HAP-1 (cell line): Measurements from ENCODE around the gene AKNAD1.

Experiments used
- DNase-seq, 2 experiments: peaks; one replicate each; pipeline ENCODE4 v3.0.0-alpha.2; 2016 to 2020; ENCODE audit warnings: low spot score in 2 of 2
- H3K27me3 ChIP-seq: fragments of 250-450 bp; sonication (Bioruptor Pico); 2 replicates; pipeline ENCODE4 v1.5.1; 2020; ENCODE audit warnings: low read depth, mild to moderate bottlenecking, moderate library complexity
- H3K36me3 ChIP-seq: fragments of 250-450 bp; sonication (Bioruptor Pico); replicated peaks from 2 replicates; pipeline ENCODE4 v1.5.1; 2020; ENCODE audit warnings: mild to moderate bottlenecking
- H3K4me1 ChIP-seq: fragments of 250-450 bp; sonication (Bioruptor Pico); 2 replicates; pipeline ENCODE4 v1.5.1; 2020; ENCODE audit warnings: mild to moderate bottlenecking
- H3K4me3 ChIP-seq: fragments of 250-450 bp; sonication (Bioruptor Pico); 2 replicates; pipeline ENCODE4 v1.5.1; 2020; ENCODE audit warnings: mild to moderate bottlenecking, moderate library complexity
- H3K9me3 ChIP-seq: fragments of 250-450 bp; sonication (Bioruptor Pico); 2 replicates; pipeline ENCODE4 v1.5.1; 2020; ENCODE audit warnings: mild to moderate bottlenecking, moderate library complexity
- in situ Hi-C: fragments of 300-500 bp; cut with MboI; formaldehyde crosslinking; loops from 3 replicates; pipeline ENCODE4 v1.14.3; 2020; ENCODE audit warnings: low sequenced_read_pairs, inconsistent platforms, mixed read lengths

The AKNAD1 gene

GRCh38 chr1:108881369-108881768 is 24.5 kb upstream of the AKNAD1 start:
- Histone ChIP-seq H3K36me3 (no peaks in the 10 kb centered on the region), H3K9me3 (no peaks in the 10 kb centered on the region), H3K4me1 (peaks cover 6% of the 10 kb centered on the region), H3K27me3 (no peaks in the 10 kb centered on the region), H3K4me3 (no peak overlapping the region)
- DNase-seq = peak in 1 of 2 experiments; percentile 66
- in situ Hi-C loops = no loop called here

GRCh38 chr1:108880850-108881249 is 24.0 kb upstream of the AKNAD1 start:
- in situ Hi-C loops = no loop called here
- H3K4me3 ChIP-seq = no peak overlapping the region
- peaks cover 6% of the 10 kb centered on the region for H3K4me1 ChIP-seq
- H3K36me3 ChIP-seq = no peaks in the 10 kb centered on the region
- no peaks in the 10 kb centered on the region for H3K27me3 ChIP-seq
- no peaks in the 10 kb centered on the region for H3K9me3 ChIP-seq
- DNase-seq = no peak

GRCh38 chr1:108878678-108879077 is 21.8 kb upstream of the AKNAD1 start:
- Histone ChIP-seq H3K36me3 (no peaks in the 10 kb centered on the region), H3K9me3 (no peaks in the 10 kb centered on the region), H3K4me1 (peaks cover 6% of the 10 kb centered on the region), H3K27me3 (no peaks in the 10 kb centered on the region), H3K4me3 (no peak overlapping the region)
- DNase-seq = no peak
- in situ Hi-C loops = no loop called here

- in situ Hi-C loops = no loop called here
- H3K27me3 ChIP-seq = no peaks in the 10 kb centered on the region
These were observed 21.2 kb upstream of the AKNAD1 start for GRCh38 chr1:108878160-108878469.

GRCh38 chr1:108877348-108878159 is 20.7 kb upstream of the AKNAD1 start:
- H3K9me3 ChIP-seq = no peaks in the 10 kb centered on the region
- DNase-seq = peak in 1 of 2 experiments; percentile 39
- peak overlapping the region; percentile 72 for H3K4me3 ChIP-seq
- peaks cover 6% of the 10 kb centered on the region for H3K4me1 ChIP-seq
- H3K27me3 ChIP-seq = no peaks in the 10 kb centered on the region
- H3K36me3 ChIP-seq = no peaks in the 10 kb centered on the region
- in situ Hi-C loops = no loop called here

More at GRCh38 chr1:108878160-108878469, 21.2 kb upstream of the AKNAD1 start:
- Histone ChIP-seq H3K4me1 (peaks cover 6% of the 10 kb centered on the region), H3K36me3 (no peaks in the 10 kb centered on the region), H3K9me3 (no peaks in the 10 kb centered on the region), H3K4me3 (peak overlapping the region; percentile 72)
- no peak for DNase-seq

GRCh38 chr1:108871050-108871724 is 14.3 kb upstream of the AKNAD1 start:
- in situ Hi-C loops = no loop called here
- H3K27me3 ChIP-seq = no peaks in the 10 kb centered on the region
- no peaks in the 10 kb centered on the region for H3K4me1 ChIP-seq
- H3K36me3 ChIP-seq = no peaks in the 10 kb centered on the region
- H3K9me3 ChIP-seq = no peaks in the 10 kb centered on the region
- no peak overlapping the region for H3K4me3 ChIP-seq
- DNase-seq = no peak

- H3K36me3 ChIP-seq = no peaks in the 10 kb centered on the region
- in situ Hi-C loops = no loop called here
- no peaks in the 10 kb centered on the region for H3K27me3 ChIP-seq
- no peak for DNase-seq
- no peaks in the 10 kb centered on the region for H3K9me3 ChIP-seq
- H3K4me3 ChIP-seq = no peak overlapping the region
- H3K4me1 ChIP-seq = peaks cover 14% of the 10 kb centered on the region
These were observed 8.5 kb upstream of the AKNAD1 start for GRCh38 chr1:108865316-108865910.

- peaks cover 14% of the 10 kb centered on the region for H3K4me1 ChIP-seq
- no peaks in the 10 kb centered on the region for H3K36me3 ChIP-seq
- in situ Hi-C loops = no loop called here
- no peaks in the 10 kb centered on the region for H3K9me3 ChIP-seq
- no peaks in the 10 kb centered on the region for H3K27me3 ChIP-seq
- DNase-seq = no peak
- H3K4me3 ChIP-seq = no peak overlapping the region
These were observed 7.1 kb upstream of the AKNAD1 start for GRCh38 chr1:108863984-108864383.

GRCh38 chr1:108862698-108863477 is 6.0 kb upstream of the AKNAD1 start:
- H3K36me3 ChIP-seq = no peaks in the 10 kb centered on the region
- no peak for DNase-seq
- peaks cover 22% of the 10 kb centered on the region for H3K4me1 ChIP-seq
- no peaks in the 10 kb centered on the region for H3K27me3 ChIP-seq
- no peak overlapping the region for H3K4me3 ChIP-seq
- no peaks in the 10 kb centered on the region for H3K9me3 ChIP-seq
- in situ Hi-C loops = no loop called here

- in situ Hi-C loops = no loop called here
- Histone ChIP-seq H3K4me1 (peaks cover 29% of the 10 kb centered on the region), H3K4me3 (no peak overlapping the region), H3K27me3 (no peaks in the 10 kb centered on the region), H3K9me3 (no peaks in the 10 kb centered on the region), H3K36me3 (no peaks in the 10 kb centered on the region)
- peak; percentile 14 to 45 for DNase-seq
These were observed 5.2 kb upstream of the AKNAD1 start for GRCh38 chr1:108862017-108862610.

- H3K27me3 ChIP-seq = no peaks in the 10 kb centered on the region
- H3K9me3 ChIP-seq = no peaks in the 10 kb centered on the region
- in situ Hi-C loops = no loop called here
- peaks cover 35% of the 10 kb centered on the region for H3K4me1 ChIP-seq
- no peaks in the 10 kb centered on the region for H3K36me3 ChIP-seq
- peak in 1 of 2 experiments; percentile 38 for DNase-seq
- no peak overlapping the region for H3K4me3 ChIP-seq
These were observed 4.7 kb upstream of the AKNAD1 start for GRCh38 chr1:108861566-108861965.

GRCh38 chr1:108860190-108860907 is 3.5 kb upstream of the AKNAD1 start:
- Histone ChIP-seq H3K9me3 (no peaks in the 10 kb centered on the region), H3K36me3 (no peaks in the 10 kb centered on the region), H3K4me1 (peaks cover 35% of the 10 kb centered on the region), H3K4me3 (no peak overlapping the region), H3K27me3 (no peaks in the 10 kb centered on the region)
- DNase-seq = no peak
- in situ Hi-C loops = no loop called here
